Natural killer cell treated with Interleukin-12 subunit alpha and Interleukin-12 subunit beta and Interleukin-15 and Interleukin-18, amount 100 ng/mL, for 72 hours (primary cell): Measurements from ENCODE around the gene CACNA2D4. TPM values are rescaled to one million over a fixed set of nuclear protein-coding genes. Genes with fewer than 3 reads are reported as not detected.

Experiments used
- ATAC-seq, 2 donors: fragments of 150-1000 bp; cut with Tn5 transposase in 1 of 2; sonication (Bioruptor Pico), chemical (Tn5 transposase) in 1 of 2; 2 replicates each; pipeline ENCODE4 v1.10.0; 2021
- DNase-seq: peaks from one replicate; pipeline ENCODE4 v3.0.0; 2022; ENCODE audit warnings: low spot score
- H3K27ac Mint-ChIP-seq, 2 donors: 1 replicate in 1 of 2; 2 replicates in 1 of 2; pipeline ENCODE4 v1.8.0; 2022; ENCODE audit warnings: mixed read lengths in 2 of 2, mild to moderate bottlenecking in 1 of 2, moderate library complexity in 1 of 2
- H3K27me3 Mint-ChIP-seq, 2 donors: 1 replicate in 1 of 2; 2 replicates in 1 of 2; pipeline ENCODE4 v1.8.0; 2022; ENCODE audit warnings: mixed read lengths in 2 of 2
- H3K36me3 Mint-ChIP-seq: one replicate; pipeline ENCODE4 v1.8.0; 2022; ENCODE audit warnings: mixed read lengths
- H3K4me1 Mint-ChIP-seq, 2 donors: 1 replicate in 1 of 2; 2 replicates in 1 of 2; pipeline ENCODE4 v1.8.0; 2022; ENCODE audit warnings: low read depth in 2 of 2, mixed read lengths in 2 of 2, mild to moderate bottlenecking in 1 of 2
- H3K4me3 Mint-ChIP-seq: one replicate; pipeline ENCODE4 v1.8.0; 2022; ENCODE audit warnings: mixed read lengths
- H3K9me3 Mint-ChIP-seq: 2 replicates; pipeline ENCODE4 v1.8.0; 2022; ENCODE audit warnings: mixed read lengths
- total RNA-seq, 2 donors: library from RNA; stranded (reverse); gene quantifications; one replicate each; pipeline ENCODE4 v1.2.3, GENCODE V29; 2022

The CACNA2D4 gene
- total RNA-seq, 2 donors from 2014 or later = 4.5 to 12.1 TPM

- DNase-seq (no peak), ATAC-seq (no peak)
- H3K4me3 Mint-ChIP-seq = peak overlapping the region; percentile 71
- no peaks in the 10 kb centered on the region for H3K36me3 Mint-ChIP-seq
- H3K27me3 Mint-ChIP-seq = peaks cover 0 to 7% of the 10 kb centered on the region in 2 donors
- peaks cover 18 to 32% of the 10 kb centered on the region in 2 donors for H3K4me1 Mint-ChIP-seq
- H3K9me3 Mint-ChIP-seq = no peaks in the 10 kb centered on the region
- H3K27ac Mint-ChIP-seq = peak overlapping the region; percentile 53 to 77
Measured at GRCh38 chr12:1811948-1812291, 106.5 kb downstream of the CACNA2D4 start.

GRCh38 chr12:1811281-1811947, 107.0 kb downstream of the CACNA2D4 start:
- ATAC-seq = peak in 1 of 2 donors; percentile 60
- Mint-ChIP-seq H3K36me3 (no peaks in the 10 kb centered on the region), H3K4me1 (peaks cover 17 to 32% of the 10 kb centered on the region in 2 donors), H3K27ac (peak overlapping the region; percentile 53 to 77), H3K27me3 (peaks cover 0 to 5% of the 10 kb centered on the region in 2 donors), H3K4me3 (peak overlapping the region; percentile 71), H3K9me3 (no peaks in the 10 kb centered on the region)
- no peak for DNase-seq

- DNase-seq (no peak), ATAC-seq (no peak)
- no peaks in the 10 kb centered on the region for H3K36me3 Mint-ChIP-seq
- peaks cover 0 to 5% of the 10 kb centered on the region in 2 donors for H3K27me3 Mint-ChIP-seq
- peak overlapping the region; percentile 70 for H3K4me3 Mint-ChIP-seq
- H3K27ac Mint-ChIP-seq = peak overlapping the region; percentile 53 to 77
- no peaks in the 10 kb centered on the region for H3K9me3 Mint-ChIP-seq
- peaks cover 15 to 32% of the 10 kb centered on the region in 2 donors for H3K4me1 Mint-ChIP-seq
Measured at GRCh38 chr12:1810931-1811280, 107.5 kb downstream of the CACNA2D4 start.

- Mint-ChIP-seq H3K27me3 (peaks cover 0 to 5% of the 10 kb centered on the region in 2 donors), H3K36me3 (no peaks in the 10 kb centered on the region), H3K4me1 (peaks cover 15 to 32% of the 10 kb centered on the region in 2 donors), H3K27ac (peak overlapping the region; percentile 53 to 77), H3K4me3 (peak overlapping the region; percentile 70), H3K9me3 (no peaks in the 10 kb centered on the region)
- no peak for DNase-seq
- no peak for ATAC-seq
Measured at GRCh38 chr12:1810201-1810930, 108.1 kb downstream of the CACNA2D4 start.

GRCh38 chr12:1809591-1810190, 108.8 kb downstream of the CACNA2D4 start:
- no peak for ATAC-seq
- H3K9me3 Mint-ChIP-seq = no peaks in the 10 kb centered on the region
- peaks cover 0 to 3% of the 10 kb centered on the region in 2 donors for H3K27me3 Mint-ChIP-seq
- H3K36me3 Mint-ChIP-seq = no peaks in the 10 kb centered on the region
- H3K4me1 Mint-ChIP-seq = peaks cover 15 to 31% of the 10 kb centered on the region in 2 donors
- peak overlapping the region; percentile 70 for H3K4me3 Mint-ChIP-seq
- peak overlapping the region; percentile 53 to 77 for H3K27ac Mint-ChIP-seq
- DNase-seq = peak; percentile 18

- DNase-seq (peak; percentile 61), ATAC-seq (no peak)
- H3K27me3 Mint-ChIP-seq = no peaks in the 10 kb centered on the region
Measured at GRCh38 chr12:1808798-1809480, 109.5 kb downstream of the CACNA2D4 start.

GRCh38 chr12:1808036-1808797, 110.2 kb downstream of the CACNA2D4 start:
- no peaks in the 10 kb centered on the region for H3K36me3 Mint-ChIP-seq
- H3K27ac Mint-ChIP-seq = peak overlapping the region; percentile 67 to 77
- peaks cover 20 to 34% of the 10 kb centered on the region in 2 donors for H3K4me1 Mint-ChIP-seq
- H3K27me3 Mint-ChIP-seq = no peaks in the 10 kb centered on the region
- H3K9me3 Mint-ChIP-seq = no peaks in the 10 kb centered on the region
- no peak for ATAC-seq
- H3K4me3 Mint-ChIP-seq = peak overlapping the region; percentile 49
- peak; percentile 31 for DNase-seq

More at GRCh38 chr12:1808798-1809480, 109.5 kb downstream of the CACNA2D4 start:
- peak overlapping the region; percentile 67 to 77 for H3K27ac Mint-ChIP-seq
- H3K4me3 Mint-ChIP-seq = peak overlapping the region; percentile 49
- no peaks in the 10 kb centered on the region for H3K36me3 Mint-ChIP-seq
- peaks cover 20 to 34% of the 10 kb centered on the region in 2 donors for H3K4me1 Mint-ChIP-seq
- no peaks in the 10 kb centered on the region for H3K9me3 Mint-ChIP-seq

GRCh38 chr12:1807087-1807860, 111.2 kb downstream of the CACNA2D4 start:
- H3K4me1 Mint-ChIP-seq = peaks cover 20 to 34% of the 10 kb centered on the region in 2 donors
- no peaks in the 10 kb centered on the region for H3K36me3 Mint-ChIP-seq
- H3K9me3 Mint-ChIP-seq = no peaks in the 10 kb centered on the region
- H3K27ac Mint-ChIP-seq = peak overlapping the region in 1 of 2 donors; percentile 51
- DNase-seq (peak; percentile 40), ATAC-seq (no peak)
- H3K27me3 Mint-ChIP-seq = no peaks in the 10 kb centered on the region
- H3K4me3 Mint-ChIP-seq = no peak overlapping the region

- Mint-ChIP-seq H3K27ac (peak overlapping the region in 1 of 2 donors; percentile 51), H3K27me3 (no peaks in the 10 kb centered on the region), H3K36me3 (no peaks in the 10 kb centered on the region), H3K4me1 (peaks cover 20 to 34% of the 10 kb centered on the region in 2 donors), H3K9me3 (no peaks in the 10 kb centered on the region), H3K4me3 (no peak overlapping the region)
- DNase-seq = peak; percentile 41
- no peak for ATAC-seq
Measured at GRCh38 chr12:1806301-1807086, 112.0 kb downstream of the CACNA2D4 start.

- ATAC-seq (no peak), DNase-seq (peak; percentile 55)
- peaks cover 18 to 29% of the 10 kb centered on the region in 2 donors for H3K4me1 Mint-ChIP-seq
- H3K36me3 Mint-ChIP-seq = no peaks in the 10 kb centered on the region
- no peaks in the 10 kb centered on the region for H3K27me3 Mint-ChIP-seq
- H3K9me3 Mint-ChIP-seq = no peaks in the 10 kb centered on the region
- H3K4me3 Mint-ChIP-seq = no peak overlapping the region
- H3K27ac Mint-ChIP-seq = peak overlapping the region in 1 of 2 donors; percentile 88
Measured at GRCh38 chr12:1805441-1806081, 112.9 kb downstream of the CACNA2D4 start.

- Mint-ChIP-seq H3K36me3 (no peaks in the 10 kb centered on the region), H3K4me1 (peaks cover 13 to 20% of the 10 kb centered on the region in 2 donors), H3K4me3 (no peak overlapping the region), H3K27me3 (no peaks in the 10 kb centered on the region), H3K9me3 (no peaks in the 10 kb centered on the region), H3K27ac (peak overlapping the region; percentile 64 to 88)
- ATAC-seq (peak; percentile 89 to 92), DNase-seq (peak; percentile 90)
Measured at GRCh38 chr12:1804545-1805332, 113.7 kb downstream of the CACNA2D4 start.
